ENCODE results near the gene SYCE3. TPM values are rescaled to one million over a fixed set of nuclear protein-coding genes. Genes with fewer than 3 reads are reported as not detected.

Gene SYCE3
- total RNA-seq, 1 donor from 2014 or later = not detected

DNA sequence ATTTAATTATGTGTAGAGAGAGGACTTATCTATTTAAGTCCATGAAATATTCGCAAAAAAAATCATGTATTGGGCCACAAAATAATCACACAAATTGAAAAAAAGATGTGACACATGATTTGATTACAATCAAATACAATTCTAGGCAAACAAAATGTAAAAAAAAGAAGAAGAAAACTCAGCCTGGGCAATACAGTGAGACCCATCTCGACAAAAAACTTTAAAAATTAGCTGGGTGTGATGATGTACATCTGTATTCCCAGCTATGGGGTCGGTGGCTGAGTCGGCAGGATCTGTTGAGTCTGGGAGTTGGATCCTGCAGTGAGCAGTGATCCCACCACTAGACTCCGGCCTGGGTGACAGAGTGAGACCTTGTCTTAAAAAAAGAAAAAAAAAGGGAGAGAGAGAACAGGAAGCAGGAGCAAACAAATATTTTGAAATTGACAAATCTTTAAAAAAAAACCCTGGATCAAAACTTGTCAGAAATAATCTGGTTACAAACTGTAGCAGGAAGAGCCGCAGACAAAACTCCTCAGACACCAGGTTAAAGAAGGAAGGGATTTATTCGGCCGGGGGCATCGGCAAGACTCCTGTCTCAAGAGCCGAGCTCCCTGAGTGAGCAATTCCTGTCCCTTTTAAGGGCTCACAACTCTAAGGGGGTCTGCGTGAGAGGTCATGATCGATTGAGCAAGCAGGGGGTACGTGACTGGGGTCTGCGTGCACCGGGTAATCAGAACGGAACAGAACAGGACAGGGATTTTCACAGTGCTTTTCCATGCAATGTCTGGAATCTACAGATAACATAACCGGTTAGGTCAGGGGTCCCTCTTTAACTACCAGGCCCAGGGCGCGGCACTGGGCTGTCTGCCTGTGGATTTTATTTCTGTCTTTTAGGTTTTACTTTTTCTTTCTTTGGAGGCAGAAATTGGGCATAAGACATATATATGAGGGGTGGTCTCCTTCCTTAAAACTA, 29.6 kb downstream of the SYCE3 start:
- DNase-seq (peak; percentile 39), ATAC-seq (no peak)
- Histone ChIP-seq H3K9me3 (no peaks in the 10 kb centered on the region), H3K36me3 (no peaks in the 10 kb centered on the region), H3K27ac (peak overlapping the region; percentile 100), H3K4me1 (peaks cover 50% of the 10 kb centered on the region), H3K27me3 (ENCODE audit: low read depth) (no peaks in the 10 kb centered on the region), H3K4me3 (no peak overlapping the region)
- intact Hi-C loops (cut with DNase I) = no loop called here
- TF ChIP-seq, protein P1, sequence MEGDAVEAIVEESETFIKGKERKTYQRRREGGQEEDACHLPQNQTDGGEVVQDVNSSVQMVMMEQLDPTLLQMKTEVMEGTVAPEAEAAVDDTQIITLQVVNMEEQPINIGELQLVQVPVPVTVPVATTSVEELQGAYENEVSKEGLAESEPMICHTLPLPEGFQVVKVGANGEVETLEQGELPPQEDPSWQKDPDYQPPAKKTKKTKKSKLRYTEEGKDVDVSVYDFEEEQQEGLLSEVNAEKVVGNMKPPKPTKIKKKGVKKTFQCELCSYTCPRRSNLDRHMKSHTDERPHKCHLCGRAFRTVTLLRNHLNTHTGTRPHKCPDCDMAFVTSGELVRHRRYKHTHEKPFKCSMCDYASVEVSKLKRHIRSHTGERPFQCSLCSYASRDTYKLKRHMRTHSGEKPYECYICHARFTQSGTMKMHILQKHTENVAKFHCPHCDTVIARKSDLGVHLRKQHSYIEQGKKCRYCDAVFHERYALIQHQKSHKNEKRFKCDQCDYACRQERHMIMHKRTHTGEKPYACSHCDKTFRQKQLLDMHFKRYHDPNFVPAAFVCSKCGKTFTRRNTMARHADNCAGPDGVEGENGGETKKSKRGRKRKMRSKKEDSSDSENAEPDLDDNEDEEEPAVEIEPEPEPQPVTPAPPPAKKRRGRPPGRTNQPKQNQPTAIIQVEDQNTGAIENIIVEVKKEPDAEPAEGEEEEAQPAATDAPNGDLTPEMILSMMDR (IDR thresholded peaks at IDR 0.05) = no peak

DNA sequence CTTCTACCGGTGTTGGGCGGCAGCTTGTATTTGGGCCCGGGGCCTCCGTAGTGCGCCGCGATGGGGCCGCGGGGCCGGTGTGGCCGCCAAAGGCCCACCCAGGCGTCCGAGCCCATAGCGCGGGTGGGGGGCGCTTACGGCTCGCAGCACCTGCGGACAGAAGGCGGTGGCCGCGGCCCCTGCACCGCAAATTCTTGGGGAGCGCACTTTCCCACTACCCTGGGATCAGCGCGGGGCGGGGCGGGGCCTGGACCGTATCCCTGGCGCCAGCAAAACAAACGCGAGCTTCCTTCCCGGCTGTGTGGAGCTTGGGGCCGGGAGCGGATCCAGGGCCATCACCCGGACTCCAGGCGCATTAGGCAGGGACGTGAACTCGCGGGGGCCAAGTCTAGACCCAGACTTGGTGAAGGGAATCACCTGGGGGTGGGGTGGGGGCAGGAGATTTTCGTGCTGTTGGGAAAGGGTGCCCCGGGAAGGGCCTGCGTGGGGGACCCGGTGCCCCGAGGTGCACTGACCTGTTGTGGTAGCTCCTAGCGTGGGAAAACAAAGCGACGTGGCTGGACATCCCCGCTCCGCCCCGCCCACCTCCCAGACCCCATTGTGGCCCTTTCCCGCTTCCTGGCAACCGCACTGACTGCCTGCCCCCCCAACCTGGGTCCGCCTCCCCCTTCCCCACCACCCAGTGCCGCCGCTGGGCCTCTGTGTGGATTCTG, 30.6 kb downstream of the SYCE3 start:
- ATAC-seq (peak; percentile 61 to 65), DNase-seq (peak; percentile 90)
- Histone ChIP-seq H3K9me3 (no peaks in the 10 kb centered on the region), H3K4me1 (peaks cover 50% of the 10 kb centered on the region), H3K27me3 (ENCODE audit: low read depth) (no peaks in the 10 kb centered on the region), H3K27ac (peak overlapping the region; percentile 100), H3K4me3 (peak overlapping the region; percentile 79), H3K36me3 (no peaks in the 10 kb centered on the region)
- TF ChIP-seq, protein P1 (IDR thresholded peaks at IDR 0.05) = no peak
- intact Hi-C loops (cut with DNase I) = no loop called here

DNA sequence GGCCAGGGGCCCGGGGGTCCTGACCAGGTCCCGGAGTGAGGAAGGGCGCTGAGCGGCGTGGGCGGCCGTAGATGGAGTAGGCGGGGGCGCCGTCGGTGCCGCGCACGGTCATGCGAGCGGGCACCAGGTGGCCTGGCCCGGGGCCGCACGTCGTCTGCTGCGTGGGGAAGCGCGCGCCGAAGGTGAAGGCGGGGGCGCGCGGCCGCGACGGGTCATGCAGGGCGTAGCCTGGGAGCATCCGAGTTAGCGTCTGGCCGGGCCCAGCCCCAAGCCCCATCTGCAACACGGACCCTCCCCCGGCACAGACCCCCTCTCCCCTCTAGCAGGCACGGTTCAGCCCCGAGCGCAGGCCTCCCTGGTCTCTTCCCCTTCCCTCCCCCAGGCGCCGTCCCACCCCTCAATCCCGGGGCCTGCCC, 31.2 kb downstream of the SYCE3 start:
- H3K4me1 ChIP-seq = peaks cover 53% of the 10 kb centered on the region
- H3K36me3 ChIP-seq = no peaks in the 10 kb centered on the region
- peak overlapping the region; percentile 100 for H3K27ac ChIP-seq
- H3K9me3 ChIP-seq = no peaks in the 10 kb centered on the region
- H3K27me3 ChIP-seq (ENCODE audit: low read depth) = no peaks in the 10 kb centered on the region
- H3K4me3 ChIP-seq = peak overlapping the region; percentile 79
- intact Hi-C loops (cut with DNase I) = no loop called here
- ATAC-seq (peak; percentile 54 to 63), DNase-seq (peak; percentile 91)
- TF ChIP-seq, protein P1 (IDR thresholded peaks at IDR 0.05) = no peak

DNA sequence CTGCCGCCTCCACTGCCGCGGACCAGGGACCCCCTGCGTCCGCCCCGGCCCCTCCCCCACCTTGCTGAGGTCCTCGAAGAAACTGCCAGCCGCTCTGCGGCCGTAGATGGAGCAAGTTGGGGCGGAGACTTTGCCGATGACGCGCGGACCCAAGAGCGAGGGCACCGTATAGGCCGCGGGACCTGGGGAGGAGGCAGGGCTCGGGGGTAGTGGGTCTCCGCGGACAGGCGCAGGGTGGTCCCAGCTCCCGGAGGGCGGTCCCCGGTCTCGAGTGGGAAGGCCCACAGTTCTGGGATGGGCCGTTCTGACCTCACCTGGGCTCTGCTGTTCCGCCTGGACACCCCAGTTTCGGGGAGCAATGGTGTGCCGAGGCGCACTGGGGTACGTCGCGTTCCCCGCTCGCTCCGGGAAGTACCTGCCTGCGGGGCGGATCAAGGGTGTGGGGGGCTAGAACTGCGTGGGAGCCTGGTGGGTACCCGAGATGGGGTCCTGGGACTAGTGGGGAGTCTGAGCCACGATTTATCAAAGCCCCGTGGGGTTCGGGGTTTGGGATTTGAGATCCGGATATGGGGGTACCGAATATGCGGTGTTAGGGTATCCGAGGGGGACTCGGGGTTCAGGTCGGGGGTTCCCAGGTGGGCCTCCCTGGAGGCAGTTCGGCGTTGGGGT, 31.7 kb downstream of the SYCE3 start:
- H3K27ac ChIP-seq = peak overlapping the region; percentile 100
- no peaks in the 10 kb centered on the region for H3K36me3 ChIP-seq
- TF ChIP-seq, protein P1 (IDR thresholded peaks at IDR 0.05) = no peak
- no peaks in the 10 kb centered on the region for H3K27me3 ChIP-seq (ENCODE audit: low read depth)
- no peaks in the 10 kb centered on the region for H3K9me3 ChIP-seq
- DNase-seq = peak; percentile 96
- H3K4me3 ChIP-seq = peak overlapping the region; percentile 79
- H3K4me1 ChIP-seq = peaks cover 56% of the 10 kb centered on the region
- intact Hi-C loops (cut with DNase I) = no loop called here
- ATAC-seq = peak; percentile 70 to 78

DNA sequence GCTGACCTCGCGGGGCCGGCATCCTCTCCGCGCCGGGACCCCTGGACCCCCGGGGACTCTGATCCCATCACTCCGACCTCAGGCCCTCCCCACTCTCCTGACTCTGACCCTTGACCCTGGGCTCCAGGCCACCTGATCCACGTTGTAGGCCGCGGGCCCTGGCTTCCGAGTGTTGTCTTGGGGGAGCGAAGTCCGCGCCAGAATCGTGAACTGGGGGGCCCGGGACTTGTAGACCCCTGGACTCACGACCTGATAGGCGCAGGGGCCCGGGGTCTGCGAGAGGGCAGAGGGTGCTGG, 32.2 kb downstream of the SYCE3 start:
- ATAC-seq (peak in 1 of 2 donors; percentile 0), DNase-seq (no peak)
- Histone ChIP-seq H3K36me3 (no peaks in the 10 kb centered on the region), H3K27ac (peak overlapping the region; percentile 100), H3K4me3 (peak overlapping the region; percentile 79), H3K27me3 (ENCODE audit: low read depth) (no peaks in the 10 kb centered on the region), H3K9me3 (no peaks in the 10 kb centered on the region), H3K4me1 (peaks cover 56% of the 10 kb centered on the region)
- intact Hi-C loops (cut with DNase I) = no loop called here
- TF ChIP-seq, protein P1 (IDR thresholded peaks at IDR 0.05) = no peak

All from lower lobe of right lung (tissue), 2 donors.